GM23248 (cell line): ENCODE data around the gene ELFN1. TPM values are rescaled to one million over a fixed set of nuclear protein-coding genes. Genes with fewer than 3 reads are reported as not detected.

Experiments used
- DNase-seq: peaks from one replicate; pipeline ENCODE4 v3.0.0-alpha.2; 2015
- H2AFZ ChIP-seq: fragments of 200-600 bp; sonication (generic); 2 replicates; pipeline ENCODE4 v1.6.1; 2016; ENCODE audit warnings: antibody characterized with exemption
- H3F3A ChIP-seq: fragments of 200-600 bp; sonication (generic); 2 replicates; pipeline ENCODE4 v1.6.1; 2016; ENCODE audit warnings: mild to moderate bottlenecking, antibody characterized with exemption, mixed run types; ENCODE audit not compliant: insufficient read depth
- H3K27ac ChIP-seq: fragments of 200-600 bp; sonication (generic); 2 replicates; pipeline ENCODE4 v1.5.1; 2016; ENCODE audit warnings: mild to moderate bottlenecking
- H3K27me3 ChIP-seq: fragments of 200-600 bp; sonication (generic); replicated peaks from 2 replicates; pipeline ENCODE4 v1.6.1; 2016; ENCODE audit warnings: mild to moderate bottlenecking; ENCODE audit not compliant: insufficient read depth
- H3K36me3 ChIP-seq: fragments of 200-600 bp; sonication (generic); 2 replicates; pipeline ENCODE4 v1.6.1; 2016; ENCODE audit warnings: low read depth, mild to moderate bottlenecking
- H3K4me1 ChIP-seq: fragments of 200-600 bp; sonication (generic); 2 replicates; pipeline ENCODE4 v1.6.1; 2016; ENCODE audit warnings: mild to moderate bottlenecking; ENCODE audit not compliant: insufficient read depth
- H3K4me2 ChIP-seq: fragments of 200-600 bp; sonication (generic); one replicate; pipeline ENCODE4 v1.6.1; 2016; ENCODE audit warnings: mild to moderate bottlenecking; ENCODE audit not compliant: unreplicated experiment
- H3K4me3 ChIP-seq: fragments of 200-600 bp; sonication (generic); 2 replicates; pipeline ENCODE4 v1.5.1; 2016; ENCODE audit warnings: mild to moderate bottlenecking
- H3K79me2 ChIP-seq: fragments of 200-600 bp; sonication (generic); 2 replicates; pipeline ENCODE4 v1.6.1; 2016; ENCODE audit warnings: mild to moderate bottlenecking; ENCODE audit not compliant: insufficient read depth
- H3K9ac ChIP-seq: fragments of 200-600 bp; sonication (generic); 2 replicates; pipeline ENCODE4 v1.6.1; 2016; ENCODE audit warnings: mild to moderate bottlenecking
- H3K9me2 ChIP-seq: fragments of 200-600 bp; sonication (generic); 2 replicates; pipeline ENCODE4 v1.6.1; 2016; ENCODE audit warnings: mixed run types, mild to moderate bottlenecking, moderate library complexity; ENCODE audit not compliant: insufficient read depth
- H3K9me3 ChIP-seq: fragments of 200-600 bp; sonication (generic); one replicate; pipeline ENCODE4 v1.6.1; 2017; ENCODE audit warnings: low read depth
- H4K20me1 ChIP-seq: fragments of 200-600 bp; sonication (generic); 2 replicates; pipeline ENCODE4 v1.6.0; 2016; ENCODE audit not compliant: insufficient read depth
- EZH2 ChIP-seq: fragments of 200-600 bp; sonication (generic); IDR thresholded peaks from 2 replicates; pipeline ENCODE4 v1.6.1; 2018; ENCODE audit warnings: antibody characterized with exemption, mild to moderate bottlenecking; ENCODE audit not compliant: insufficient read depth, poor library complexity, severe bottlenecking
- EZH2phosphoT487 ChIP-seq: fragments of 200-600 bp; sonication (generic); IDR thresholded peaks from 2 replicates; pipeline ENCODE4 v1.6.1; 2018; ENCODE audit warnings: antibody characterized with exemption, moderate library complexity, mild to moderate bottlenecking, low read depth; ENCODE audit not compliant: insufficient read depth
- WGBS, 2 experiments: methylation state at CpG; one replicate each; pipeline ENCODE4 v1.1.6; 2015 to 2017; ENCODE audit warnings: low lambda C conversion rate in 2 of 2, low coverage in 1 of 2; ENCODE audit errors: missing lambda C conversion rate in 2 of 2; 5-methylcytosine and 5-hydroxymethylcytosine counted together
- in situ Hi-C: fragments of 300-500 bp; cut with MboI; formaldehyde crosslinking; loops from 2 replicates; pipeline ENCODE4 v1.15.0; 2020
- polyA plus RNA-seq: library from polyadenylated mRNA; unstranded; fragments of >200 nt; fragmentation: Nextera tagmentation; extraction: Ambion mirVana; gene quantifications from 2 replicates; pipeline ENCODE4 v1.2.1, GENCODE V29; 2016
- total RNA-seq: library from RNA; depleted of rRNA; stranded (reverse); fragments of >200 nt; shearing (Covaris generic); gene quantifications from 2 replicates; pipeline ENCODE4 v1.2.3, GENCODE V29; 2014

The ELFN1 gene
- total and polyA plus RNA-seq, 2 experiments from 2014 or later = 0.13 to 6.2 TPM

GRCh38 chr7:1739593-1739992 lies 69.5 kb downstream of the ELFN1 start:
- Histone ChIP-seq H3K9me2 (no peaks in the 10 kb centered on the region), H3K9me3 (no peaks in the 10 kb centered on the region), H2AFZ (no peak overlapping the region), H3K79me2 (no peaks in the 10 kb centered on the region), H3K4me1 (no peaks in the 10 kb centered on the region), H3K4me3 (no peak overlapping the region), H3K4me2 (no peak overlapping the region), H3K36me3 (no peaks in the 10 kb centered on the region), H3K27me3 (no peaks in the 10 kb centered on the region), H3K9ac (no peak overlapping the region), H3K27ac (no peak overlapping the region), H4K20me1 (no peaks in the 10 kb centered on the region), H3F3A (no peaks in the 10 kb centered on the region)
- in situ Hi-C loops = no loop called here
- TF ChIP-seq EZH2phosphoT487 (no peak), EZH2 (no peak)
- DNase-seq = no peak
- WGBS, 2 experiments = 77 to 80% methylated on average over 13 to 14 of the region's 14 CpGs

DNA sequence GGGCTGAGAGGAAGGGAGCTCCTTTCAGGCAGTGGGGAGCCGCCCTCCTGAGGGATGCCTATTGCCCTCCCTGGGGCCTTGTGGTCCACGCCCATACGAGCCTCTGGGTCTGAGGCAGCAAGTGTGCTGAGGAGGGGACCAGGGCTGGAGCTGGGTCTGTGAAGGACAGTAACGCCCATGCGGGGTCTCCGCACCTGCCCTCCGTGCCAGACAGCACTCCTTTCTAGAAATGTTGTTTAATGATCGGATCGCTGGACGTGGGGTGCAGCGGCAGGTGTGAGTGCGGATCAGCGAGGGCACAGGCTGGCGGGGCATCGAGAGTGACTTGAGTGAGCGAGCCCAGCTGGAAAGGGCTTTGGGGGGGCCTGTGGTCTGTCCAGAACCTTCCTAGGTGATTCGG lies 70.1 kb downstream of the ELFN1 start:
- Histone ChIP-seq H4K20me1 (no peaks in the 10 kb centered on the region), H2AFZ (no peak overlapping the region), H3K9ac (no peak overlapping the region), H3K4me1 (no peaks in the 10 kb centered on the region), H3K36me3 (no peaks in the 10 kb centered on the region), H3K27ac (no peak overlapping the region), H3K9me2 (no peaks in the 10 kb centered on the region), H3K4me3 (no peak overlapping the region), H3F3A (no peaks in the 10 kb centered on the region), H3K9me3 (no peaks in the 10 kb centered on the region), H3K27me3 (no peaks in the 10 kb centered on the region), H3K79me2 (no peaks in the 10 kb centered on the region), H3K4me2 (no peak overlapping the region)
- TF ChIP-seq EZH2 (no peak), EZH2phosphoT487 (no peak)
- 90 to 93% methylated on average over 17 of the region's 17 CpGs for WGBS, 2 experiments
- in situ Hi-C loops = no loop called here
- no peak for DNase-seq

DNA sequence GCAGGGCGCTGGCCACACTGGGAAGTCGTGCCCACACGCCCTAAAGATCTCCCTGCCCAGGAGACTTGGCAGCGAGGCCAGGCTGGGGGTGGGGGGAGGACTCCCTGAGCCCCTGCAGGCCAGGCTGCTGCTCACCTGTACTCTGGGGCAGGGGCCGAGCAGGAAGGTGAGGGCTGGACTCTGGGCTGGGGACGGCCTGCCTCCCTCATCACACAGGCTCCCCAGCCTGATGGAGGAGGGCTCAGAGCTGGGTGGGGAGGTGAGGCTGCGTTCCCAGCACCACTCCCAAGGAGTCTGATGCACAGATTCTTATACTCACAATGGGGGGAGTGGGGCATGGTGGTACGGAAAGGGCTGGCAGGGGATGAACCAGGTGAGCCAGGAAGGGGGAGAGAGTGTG lies 71.2 kb downstream of the ELFN1 start:
- Histone ChIP-seq H3K27ac (no peak overlapping the region), H3K4me1 (no peaks in the 10 kb centered on the region)
- 50 to 63% methylated on average over 7 to 8 of the region's 8 CpGs for WGBS, 2 experiments

DNA sequence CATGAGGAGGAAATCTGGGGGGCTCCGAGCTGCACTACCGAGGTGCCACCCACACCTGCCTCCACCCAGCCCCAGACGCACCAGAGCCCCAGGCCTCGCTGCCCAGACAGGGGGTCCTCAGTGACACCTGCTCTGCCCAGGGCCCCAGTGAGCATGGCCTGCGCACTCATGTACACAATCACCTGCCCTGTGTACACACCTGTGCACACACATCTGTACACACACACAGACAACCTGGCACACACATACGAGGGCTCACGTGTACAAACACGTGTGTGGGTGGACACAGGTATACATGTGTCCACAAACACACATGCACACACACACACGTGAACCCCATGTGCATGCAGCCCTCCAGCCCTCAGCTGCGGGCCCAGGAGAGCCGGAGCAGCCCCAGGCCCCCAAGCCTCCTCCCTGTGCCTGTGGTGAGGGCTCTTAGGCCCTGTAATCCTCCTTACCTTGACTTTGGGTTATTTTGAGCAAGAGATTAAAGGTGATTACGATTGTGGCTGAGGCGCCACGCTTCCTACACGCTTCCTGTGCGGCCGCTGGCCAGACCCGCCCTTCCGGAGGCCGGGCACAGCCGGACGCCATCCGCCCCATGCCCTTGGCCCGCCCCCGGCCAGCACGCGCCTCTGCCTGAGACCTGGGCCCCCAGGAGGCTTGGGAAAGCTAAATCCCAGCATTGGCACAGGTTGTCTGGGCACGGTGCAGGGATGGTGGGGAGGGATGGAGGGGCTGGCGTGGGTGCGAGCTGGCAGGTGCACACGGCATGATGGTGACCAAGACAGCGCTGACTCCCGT lies 71.9 kb downstream of the ELFN1 start:
- Histone ChIP-seq H3K27ac (no peak overlapping the region), H3F3A (no peaks in the 10 kb centered on the region), H2AFZ (no peak overlapping the region)

More for the DNA sequence above, 71.2 kb downstream of the ELFN1 start:
- H3K4me3 ChIP-seq = no peak overlapping the region
- H3K9me2 ChIP-seq = no peaks in the 10 kb centered on the region
- H2AFZ ChIP-seq = no peak overlapping the region
- no peak overlapping the region for H3K4me2 ChIP-seq
- in situ Hi-C loops = no loop called here
- H3K79me2 ChIP-seq = no peaks in the 10 kb centered on the region
- no peaks in the 10 kb centered on the region for H3K36me3 ChIP-seq
- H3F3A ChIP-seq = no peaks in the 10 kb centered on the region
- H3K9me3 ChIP-seq = no peaks in the 10 kb centered on the region
- TF ChIP-seq EZH2 = no peak
- no peak for TF ChIP-seq EZH2phosphoT487
- no peak overlapping the region for H3K9ac ChIP-seq
- H3K27me3 ChIP-seq = no peaks in the 10 kb centered on the region
- H4K20me1 ChIP-seq = no peaks in the 10 kb centered on the region
- DNase-seq = no peak

More for the DNA sequence above, 71.9 kb downstream of the ELFN1 start:
- no peaks in the 10 kb centered on the region for H3K27me3 ChIP-seq
- DNase-seq = no peak
- 78 to 81% methylated on average over 12 to 32 of the region's 33 CpGs for WGBS, 2 experiments
- TF ChIP-seq EZH2 (no peak), EZH2phosphoT487 (no peak)
- no peak overlapping the region for H3K4me3 ChIP-seq
- H3K79me2 ChIP-seq = no peaks in the 10 kb centered on the region
- no peak overlapping the region for H3K9ac ChIP-seq
- no peaks in the 10 kb centered on the region for H4K20me1 ChIP-seq
- no peaks in the 10 kb centered on the region for H3K9me3 ChIP-seq
- H3K4me1 ChIP-seq = no peaks in the 10 kb centered on the region
- no peaks in the 10 kb centered on the region for H3K36me3 ChIP-seq
- H3K4me2 ChIP-seq = no peak overlapping the region
- no peaks in the 10 kb centered on the region for H3K9me2 ChIP-seq
- in situ Hi-C loops = no loop called here
